Caco-2 (cell line): ENCODE results near the gene COX8C. TPM values are rescaled to one million over a fixed set of nuclear protein-coding genes. Genes with fewer than 3 reads are reported as not detected.
"Not testable (repeated sequence)": the region's sequence is repeated elsewhere in the genome, so short reads cannot be mapped to it uniquely, and the experiment has no call there.

Source experiments
- BruUV-seq: library from RNA; stranded (reverse); fragments of 400-500 nt; replicated peaks from 2 replicates; lab custom pipeline; 2021; lab: Mats Ljungman, UMichigan
- CTCF ChIA-PET: fragments of 300-600 bp; sonication (Branson Sonifier 250); formaldehyde crosslinking; loops from one replicate; lab custom pipeline; 2022; ENCODE audit warnings: antibody characterized with exemption; lab: Charles Lee
- POLR2A ChIA-PET: fragments of 300-600 bp; sonication (Branson Sonifier 250); formaldehyde crosslinking; loops from one replicate; lab custom pipeline; 2022; ENCODE audit warnings: antibody characterized with exemption; lab: Charles Lee
- DNase-seq, 2 experiments: peaks; one replicate each; pipeline versions ENCODE4 v3.0.0 to v3.0.0-alpha.2; 2020 to 2022
- H3K27me3 ChIP-seq: replicated peaks from 2 replicates; pipeline ENCODE4 v1.6.0; 2011; ENCODE audit warnings: low read length; ENCODE audit not compliant: control insufficient read depth, insufficient read depth
- H3K36me3 ChIP-seq: 2 replicates; pipeline ENCODE4 v1.5.1; 2011; ENCODE audit warnings: low read length; ENCODE audit not compliant: control insufficient read depth, insufficient read depth
- H3K4me1 ChIP-seq: fragments of 250-450 bp; sonication (Bioruptor Pico); 2 replicates; pipeline ENCODE4 v1.5.1; 2020; ENCODE audit warnings: mild to moderate bottlenecking
- H3K4me3 ChIP-seq: 2 replicates; pipeline ENCODE4 v1.5.1; 2011; ENCODE audit warnings: low read depth, mild to moderate bottlenecking, control low read depth, low read length
- H3K9me3 ChIP-seq: fragments of 250-450 bp; sonication (Bioruptor Pico); 2 replicates; pipeline ENCODE4 v1.5.1; 2020; ENCODE audit warnings: mild to moderate bottlenecking, moderate library complexity
- H3K27ac Mint-ChIP-seq: one replicate; pipeline ENCODE4 v1.8.0; 2022; ENCODE audit warnings: mixed read lengths; ENCODE audit not compliant: unreplicated experiment
- H3K27me3 Mint-ChIP-seq: one replicate; pipeline ENCODE4 v1.8.0; 2022; ENCODE audit warnings: mixed read lengths; ENCODE audit not compliant: insufficient read depth, unreplicated experiment
- H3K36me3 Mint-ChIP-seq: one replicate; pipeline ENCODE4 v1.8.0; 2022; ENCODE audit warnings: mild to moderate bottlenecking, mixed read lengths; ENCODE audit not compliant: insufficient read depth, unreplicated experiment
- H3K4me1 Mint-ChIP-seq: one replicate; pipeline ENCODE4 v1.8.0; 2022; ENCODE audit warnings: low read depth, mixed read lengths; ENCODE audit not compliant: unreplicated experiment
- H3K4me3 Mint-ChIP-seq: one replicate; pipeline ENCODE4 v1.8.0; 2022; ENCODE audit warnings: mild to moderate bottlenecking, moderate library complexity, mixed read lengths; ENCODE audit not compliant: unreplicated experiment
- H3K9me3 Mint-ChIP-seq: one replicate; pipeline ENCODE4 v1.8.0; 2022; ENCODE audit warnings: mixed read lengths; ENCODE audit not compliant: unreplicated experiment
- CTCF ChIP-seq, 2 experiments: fragments of 200-600 bp in 1 of 2; IDR thresholded peaks; 1 replicate in 1 of 2; 2 replicates in 1 of 2; pipeline versions ENCODE4 v1.5.1 to v1.8.0; 2011 to 2022; ENCODE audit warnings: antibody characterized with exemption in 1 of 2, control low read depth in 1 of 2, inconsistent platforms in 1 of 2, low read depth in 1 of 2, low read length in 1 of 2, mild to moderate bottlenecking in 1 of 2, moderate library complexity in 1 of 2; ENCODE audit not compliant: insufficient read depth in 1 of 2, severe bottlenecking in 1 of 2, unreplicated experiment in 1 of 2
- intact Hi-C: fragments of 100-400 bp; cut with micrococcal nuclease; formaldehyde crosslinking; loops from one replicate; pipeline ENCODE4 v1.10.0; 2022; ENCODE audit not compliant: unreplicated experiment
- total RNA-seq: library from RNA; stranded (reverse); gene quantifications from 2 replicates; pipeline ENCODE4 v1.2.3, GENCODE V29; 2022

The COX8C gene
- total RNA-seq, 1 experiment from 2014 or later: not detected

GRCh38 chr14:93348292-93348691 lies 1.3 kb downstream of the COX8C start:
- no peaks in the 10 kb centered on the region for H3K36me3 ChIP-seq
- H3K27me3 ChIP-seq: no peaks in the 10 kb centered on the region
- Mint-ChIP-seq H3K27me3 (peaks cover under 1% of the 10 kb centered on the region), H3K36me3 (no peaks in the 10 kb centered on the region), H3K4me3 (peak overlapping the region; percentile 75), H3K27ac (no peak overlapping the region), H3K9me3 (peaks cover 17% of the 10 kb centered on the region), H3K4me1 (no peaks in the 10 kb centered on the region)
- ChIA-PET POLR2A (no interaction called here), CTCF (no interaction called here)
- TF ChIP-seq CTCF (IDR thresholded peaks at IDR 0.05; ENCODE audit: insufficient read depth in 1 of 2, low read depth in 1 of 2, low read length in 1 of 2, severe bottlenecking in 1 of 2, unreplicated experiment in 1 of 2): no peak
- no peak overlapping the region for H3K4me3 ChIP-seq
- H3K9me3 ChIP-seq: no peaks in the 10 kb centered on the region
- intact Hi-C loops: loop anchor here (2.0 kb wide), 1 partner anchor 31 kb away; no protein-coding TSS in a partner anchor
- no TSS peak for BruUV-seq
- H3K4me1 ChIP-seq: no peaks in the 10 kb centered on the region
- no peak for DNase-seq

GRCh38 chr14:93354873-93355272 lies 7.9 kb downstream of the COX8C start:
- H3K27me3 ChIP-seq, H3K36me3 Mint-ChIP-seq, DNase-seq, intact Hi-C loops, H3K9me3 ChIP-seq, H3K27ac Mint-ChIP-seq, H3K27me3 Mint-ChIP-seq, BruUV-seq, CTCF ChIA-PET, POLR2A ChIA-PET, H3K9me3 Mint-ChIP-seq, H3K4me1 ChIP-seq, H3K4me1 Mint-ChIP-seq, H3K4me3 ChIP-seq, H3K4me3 Mint-ChIP-seq, H3K36me3 ChIP-seq: not testable (repeated sequence)

- TF ChIP-seq CTCF (IDR thresholded peaks at IDR 0.05; ENCODE audit: insufficient read depth in 1 of 2, low read depth in 1 of 2, low read length in 1 of 2, severe bottlenecking in 1 of 2, unreplicated experiment in 1 of 2): no peak
- ChIA-PET POLR2A (no interaction called here), CTCF (no interaction called here)
- H3K4me3 Mint-ChIP-seq: no peak overlapping the region
- H3K36me3 ChIP-seq: no peaks in the 10 kb centered on the region
- no peaks in the 10 kb centered on the region for H3K9me3 ChIP-seq
- no peaks in the 10 kb centered on the region for H3K36me3 Mint-ChIP-seq
- no peak overlapping the region for H3K4me3 ChIP-seq
- H3K27me3 Mint-ChIP-seq: peaks cover 18% of the 10 kb centered on the region
- no peak overlapping the region for H3K27ac Mint-ChIP-seq
- H3K4me1 Mint-ChIP-seq: no peaks in the 10 kb centered on the region
- no peak for DNase-seq
- no peaks in the 10 kb centered on the region for H3K9me3 Mint-ChIP-seq
- intact Hi-C loops: no loop called here
- no peaks in the 10 kb centered on the region for H3K27me3 ChIP-seq
- BruUV-seq: no TSS peak
- no peaks in the 10 kb centered on the region for H3K4me1 ChIP-seq
Measured at GRCh38 chr14:93368996-93369712, 22.2 kb downstream of the COX8C start.
